Lower leg skin (tissue), 4 donors: ENCODE measurements around the gene GOLGA5. TPM values are rescaled to one million over a fixed set of nuclear protein-coding genes. Genes with fewer than 3 reads are reported as not detected.
"Not testable (repeated sequence)": the region's sequence is repeated elsewhere in the genome, so short reads cannot be mapped to it uniquely, and the experiment has no call there.

Experiments
- DNase-seq, 2 donors: peaks; one replicate each; pipeline ENCODE4 v3.0.0-alpha.2; 2019; ENCODE audit warnings: low spot score in 2 of 2
- H3K4me3 ChIP-seq: fragments of 200-600 bp; sonication (generic); 2 replicates; pipeline ENCODE4 v1.5.1; 2017; ENCODE audit warnings: mild to moderate bottlenecking, low read depth; ENCODE audit not compliant: poor library complexity, severe bottlenecking
- POLR2A ChIP-seq, 2 donors: fragments of 450-650 bp; IDR thresholded peaks; one replicate each; pipeline ENCODE4 v1.6.1; 2016 to 2017; ENCODE audit warnings: antibody characterized with exemption in 2 of 2, mild to moderate bottlenecking in 1 of 2, moderate library complexity in 1 of 2
- WGBS, 2 donors: methylation state at CpG; one replicate each; pipeline ENCODE4 v1.1.5; 2018; 5-methylcytosine and 5-hydroxymethylcytosine counted together
- intact Hi-C: fragments of 100-400 bp; cut with DNase I; formaldehyde crosslinking; loops from one replicate; pipeline ENCODE4 v1.15.0; 2023; ENCODE audit warnings: low total_unique reads
- total RNA-seq, 4 donors: library from RNA; depleted of rRNA; stranded (reverse); fragments of >200 nt; gene quantifications; one replicate each; pipeline ENCODE4 v1.1.0, GENCODE V29; 2016
- TF ChIP-seq, protein P1 (sequence below), 3 donors: fragments of 450-650 bp; IDR thresholded peaks; one replicate each; pipeline ENCODE4 v1.5.1; 2016; ENCODE audit warnings: antibody characterized with exemption in 3 of 3, mild to moderate bottlenecking in 3 of 3, moderate library complexity in 2 of 3

GOLGA5 gene
- total RNA-seq, 4 donors from 2014 or later, result 32.5 to 43.8 (median 35.9) TPM

DNA sequence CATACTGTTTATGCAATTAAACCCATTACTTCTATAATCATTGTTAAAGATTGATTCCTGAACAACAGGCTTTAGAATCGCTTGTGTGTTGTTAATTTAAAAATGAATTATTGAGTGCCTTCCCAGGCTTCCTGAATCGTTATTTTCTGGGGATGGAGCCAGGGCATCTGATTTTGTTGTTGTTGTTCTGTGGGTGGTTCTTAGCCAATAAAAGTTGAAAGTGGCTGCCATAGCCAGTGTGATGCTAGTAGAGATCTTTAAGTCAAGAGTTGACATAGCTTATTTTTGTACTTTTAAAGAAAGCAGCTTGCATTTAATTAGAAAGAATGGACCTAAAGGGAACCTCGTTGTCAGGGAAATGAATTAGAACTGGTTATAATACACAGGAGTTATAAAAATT lies 6.4 kb downstream of the GOLGA5 start:
- H3K4me3 ChIP-seq, result no peak overlapping the region
- WGBS, 2 donors, result 32 to 37% methylated on average over 3 of the region's 3 CpGs
- TF ChIP-seq, protein P1, sequence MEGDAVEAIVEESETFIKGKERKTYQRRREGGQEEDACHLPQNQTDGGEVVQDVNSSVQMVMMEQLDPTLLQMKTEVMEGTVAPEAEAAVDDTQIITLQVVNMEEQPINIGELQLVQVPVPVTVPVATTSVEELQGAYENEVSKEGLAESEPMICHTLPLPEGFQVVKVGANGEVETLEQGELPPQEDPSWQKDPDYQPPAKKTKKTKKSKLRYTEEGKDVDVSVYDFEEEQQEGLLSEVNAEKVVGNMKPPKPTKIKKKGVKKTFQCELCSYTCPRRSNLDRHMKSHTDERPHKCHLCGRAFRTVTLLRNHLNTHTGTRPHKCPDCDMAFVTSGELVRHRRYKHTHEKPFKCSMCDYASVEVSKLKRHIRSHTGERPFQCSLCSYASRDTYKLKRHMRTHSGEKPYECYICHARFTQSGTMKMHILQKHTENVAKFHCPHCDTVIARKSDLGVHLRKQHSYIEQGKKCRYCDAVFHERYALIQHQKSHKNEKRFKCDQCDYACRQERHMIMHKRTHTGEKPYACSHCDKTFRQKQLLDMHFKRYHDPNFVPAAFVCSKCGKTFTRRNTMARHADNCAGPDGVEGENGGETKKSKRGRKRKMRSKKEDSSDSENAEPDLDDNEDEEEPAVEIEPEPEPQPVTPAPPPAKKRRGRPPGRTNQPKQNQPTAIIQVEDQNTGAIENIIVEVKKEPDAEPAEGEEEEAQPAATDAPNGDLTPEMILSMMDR (IDR thresholded peaks at IDR 0.05), result no peak
- TF ChIP-seq POLR2A (IDR thresholded peaks at IDR 0.05), result no peak
- no peak for DNase-seq
- intact Hi-C loops, result no loop called here

DNA sequence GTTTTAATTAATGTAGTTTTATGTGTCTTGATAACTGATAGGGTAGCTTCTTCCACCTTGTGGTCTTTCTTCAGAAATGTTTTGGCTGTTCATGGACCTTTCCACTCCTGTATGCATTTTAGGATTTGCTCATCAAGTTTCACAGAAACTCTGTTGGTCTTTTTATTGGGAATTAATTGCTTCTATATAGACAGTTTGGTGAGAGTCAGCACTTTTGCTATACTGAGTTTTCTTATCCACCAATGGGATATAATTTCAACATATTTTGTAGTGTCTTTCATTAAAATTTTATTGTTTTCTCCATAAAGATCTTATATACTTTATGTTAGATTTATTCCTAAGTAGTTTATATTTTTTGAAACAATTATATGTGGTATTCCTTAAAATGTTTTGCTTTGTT lies 7.8 kb downstream of the GOLGA5 start:
- no peak for TF ChIP-seq POLR2A (IDR thresholded peaks at IDR 0.05)
- TF ChIP-seq, protein P1 (IDR thresholded peaks at IDR 0.05), result no peak
- no peak overlapping the region for H3K4me3 ChIP-seq
- no peak for DNase-seq
- intact Hi-C loops, result no loop called here

DNA sequence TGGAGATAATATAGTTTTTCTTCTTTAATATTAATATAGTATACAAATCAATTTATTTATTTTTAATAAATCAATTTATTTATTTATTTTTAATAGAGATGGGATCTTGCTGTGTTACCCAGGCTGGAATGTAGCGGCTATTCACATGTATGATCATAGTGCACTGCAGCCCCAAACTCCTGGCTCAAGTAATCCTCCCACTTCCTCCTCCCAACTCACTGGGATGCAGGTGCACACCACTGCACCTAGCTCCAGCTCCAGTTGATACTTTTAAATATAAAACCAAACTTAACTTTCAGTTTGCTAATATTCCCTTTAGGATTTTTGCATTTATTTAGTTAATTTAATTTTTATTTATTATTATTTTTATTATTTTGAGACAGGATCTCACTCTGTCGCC lies 8.6 kb downstream of the GOLGA5 start:
- TF ChIP-seq POLR2A (IDR thresholded peaks at IDR 0.05), result no peak
- TF ChIP-seq, protein P1 (IDR thresholded peaks at IDR 0.05), result no peak
- no peak for DNase-seq
- intact Hi-C loops, result no loop called here
- no peak overlapping the region for H3K4me3 ChIP-seq
- WGBS, 2 donors, result 99 to 100% methylated on average over 2 of the region's 2 CpGs

DNA sequence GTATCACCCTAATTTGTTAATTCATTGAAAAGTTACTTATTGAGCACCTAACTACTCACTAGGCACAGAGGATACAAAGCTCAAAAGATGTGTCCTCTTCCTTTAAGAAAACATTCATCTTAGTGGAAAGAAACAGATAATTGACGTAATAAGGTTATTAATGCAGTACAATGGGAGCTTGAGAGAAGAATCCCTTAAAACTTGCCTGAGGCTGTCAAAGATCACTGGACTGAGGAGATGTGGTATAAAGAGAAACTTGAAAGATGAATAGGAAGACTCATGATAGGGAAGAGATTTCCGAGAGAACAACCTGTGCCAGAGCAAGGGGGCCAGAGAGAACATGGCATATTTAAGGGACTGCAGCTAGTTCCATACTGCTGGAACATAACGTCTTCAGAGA lies 19.1 kb downstream of the GOLGA5 start:
- no peak for DNase-seq
- WGBS, 2 donors, result 89 to 92% methylated on average over 3 of the region's 3 CpGs
- no peak overlapping the region for H3K4me3 ChIP-seq
- intact Hi-C loops, result no loop called here
- TF ChIP-seq, protein P1 (IDR thresholded peaks at IDR 0.05), result no peak
- no peak for TF ChIP-seq POLR2A (IDR thresholded peaks at IDR 0.05)

DNA sequence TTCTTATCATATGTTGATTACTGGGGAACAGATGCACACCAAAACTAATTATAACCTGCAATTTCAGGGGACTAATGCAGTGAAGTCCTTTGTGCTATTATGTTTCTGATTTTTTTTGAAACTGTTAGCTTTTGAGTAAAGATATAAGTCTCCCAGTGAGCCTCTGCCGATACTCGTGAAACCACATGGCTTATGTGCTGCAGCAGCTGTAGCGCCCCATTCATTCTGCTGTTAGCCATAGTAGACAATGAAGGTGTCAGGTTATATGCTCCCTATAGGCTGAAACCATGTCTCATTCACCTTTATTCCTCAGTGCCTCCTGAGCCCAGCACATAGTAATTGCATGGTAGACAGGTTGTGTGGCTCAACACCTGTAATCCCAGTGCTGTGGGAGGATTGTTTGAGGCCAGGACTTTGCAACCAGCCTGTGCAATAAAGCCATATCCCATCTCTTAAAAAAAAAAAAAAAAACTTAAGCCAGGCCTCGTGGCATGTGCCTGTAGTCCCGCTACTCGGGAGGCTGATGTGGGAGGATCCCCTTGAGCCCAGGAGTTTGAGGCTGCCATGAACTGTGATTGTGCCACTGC lies 25.0 kb downstream of the GOLGA5 start:
- no peak overlapping the region for H3K4me3 ChIP-seq
- no peak for TF ChIP-seq POLR2A (IDR thresholded peaks at IDR 0.05)
- TF ChIP-seq, protein P1 (IDR thresholded peaks at IDR 0.05), result no peak
- 83 to 88% methylated on average over 6 of the region's 6 CpGs for WGBS, 2 donors
- no peak for DNase-seq
- intact Hi-C loops, result no loop called here

DNA sequence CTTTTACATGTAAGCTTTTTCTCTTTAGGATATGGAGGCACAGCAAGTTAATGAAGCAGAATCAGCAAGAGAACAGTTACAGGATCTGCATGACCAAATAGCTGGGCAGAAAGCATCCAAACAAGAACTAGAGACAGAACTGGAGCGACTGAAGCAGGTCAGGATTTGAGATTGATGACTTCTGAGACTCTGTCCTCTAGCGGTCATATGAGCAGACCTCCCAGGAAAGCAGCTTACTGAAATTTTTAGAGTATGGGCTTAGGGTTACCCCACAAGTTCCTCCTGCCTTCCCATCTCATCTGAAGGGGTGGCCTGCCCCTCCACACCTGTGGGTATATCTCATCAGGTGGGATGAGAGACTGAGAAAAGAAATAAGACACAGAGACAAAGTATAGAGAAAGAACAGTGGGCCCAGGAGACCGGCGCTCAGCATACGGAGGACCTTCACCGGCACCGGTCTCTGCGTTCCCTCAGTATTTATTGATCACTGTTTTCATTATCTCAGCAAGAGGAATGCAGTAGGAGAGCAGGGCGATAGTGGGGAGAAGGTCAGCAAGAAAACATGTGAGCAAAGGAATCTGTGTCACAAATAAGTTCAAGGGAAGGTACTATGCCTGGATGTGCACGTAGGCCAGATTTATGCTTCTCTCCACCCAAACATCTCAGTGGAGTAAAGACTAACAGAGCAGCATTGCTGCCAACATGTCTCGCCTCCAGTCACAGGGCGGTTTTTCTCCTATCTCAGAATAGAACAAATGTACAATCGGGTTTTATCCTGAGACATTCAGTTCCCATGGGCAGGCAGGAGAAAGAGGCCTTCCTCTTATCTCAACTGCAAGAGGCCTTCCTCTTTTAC lies 25.8 kb downstream of the GOLGA5 start:
- H3K4me3 ChIP-seq, intact Hi-C loops, DNase-seq: not testable (repeated sequence)
- 90 to 93% methylated on average over 13 of the region's 13 CpGs for WGBS, 2 donors

DNA sequence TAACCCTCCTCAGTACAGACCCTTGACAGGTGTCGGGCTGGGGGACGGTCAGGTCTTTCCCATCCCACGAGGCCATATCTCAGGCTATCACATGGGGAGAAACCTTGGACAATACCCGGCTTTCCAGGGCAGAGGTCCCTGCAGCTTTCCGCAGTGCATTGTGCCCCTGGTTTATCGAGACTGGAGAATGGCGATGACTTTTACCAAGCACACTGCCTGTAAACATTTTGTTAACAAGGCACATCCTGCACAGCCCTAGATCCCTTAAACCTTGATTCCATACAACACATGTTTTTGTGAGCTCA lies 26.4 kb downstream of the GOLGA5 start:
- WGBS, 2 donors, result 89 to 92% methylated on average over 7 of the region's 7 CpGs
- DNase-seq, intact Hi-C loops, H3K4me3 ChIP-seq: not testable (repeated sequence)
